MM.1S (cell line): ENCODE measurements around the gene TRABD2B.
A peak's percentile ranks its signal among the peaks of the same experiment; 100 is the strongest.

ENCODE experiments used
- DNase-seq: peaks from one replicate; pipeline ENCODE4 v3.0.0-alpha.2; 2015
- H2AFZ ChIP-seq: fragments of 300-600 bp; sonication (generic); 2 replicates; pipeline ENCODE4 v1.6.0; 2016; ENCODE audit warnings: antibody characterized with exemption, low read length
- H3F3A ChIP-seq: fragments of 300-600 bp; sonication (generic); 2 replicates; pipeline ENCODE4 v1.6.1; 2016; ENCODE audit warnings: mild to moderate bottlenecking, antibody characterized with exemption, low read length, moderate library complexity, mixed read lengths; ENCODE audit not compliant: insufficient read depth
- H3K27ac ChIP-seq: fragments of 300-600 bp; sonication (generic); 2 replicates; pipeline ENCODE4 v1.5.1; 2016; ENCODE audit warnings: mild to moderate bottlenecking, low read length
- H3K27me3 ChIP-seq: fragments of 300-600 bp; sonication (generic); replicated peaks from 2 replicates; pipeline ENCODE4 v1.6.0; 2016; ENCODE audit warnings: low read length; ENCODE audit not compliant: insufficient read depth
- H3K36me3 ChIP-seq: fragments of 300-600 bp; sonication (generic); replicated peaks from 2 replicates; pipeline ENCODE4 v1.6.1; 2016; ENCODE audit warnings: mild to moderate bottlenecking, low read length, mixed read lengths; ENCODE audit not compliant: insufficient read depth
- H3K4me1 ChIP-seq: fragments of 300-600 bp; sonication (generic); 2 replicates; pipeline ENCODE4 v1.6.1; 2016; ENCODE audit warnings: low read length, mixed read lengths
- H3K4me2 ChIP-seq: fragments of 300-600 bp; sonication (generic); 2 replicates; pipeline ENCODE4 v1.6.0; 2016; ENCODE audit warnings: low read depth, low read length
- H3K4me3 ChIP-seq: fragments of 300-600 bp; sonication (generic); 2 replicates; pipeline ENCODE4 v1.5.1; 2016; ENCODE audit warnings: low read length, mixed read lengths
- H3K79me2 ChIP-seq: fragments of 300-600 bp; sonication (generic); 2 replicates; pipeline ENCODE4 v1.6.1; 2016; ENCODE audit warnings: mixed run types, low read length, mixed read lengths
- H3K9ac ChIP-seq: fragments of 300-600 bp; sonication (generic); 2 replicates; pipeline ENCODE4 v1.6.1; 2016; ENCODE audit warnings: low read length, mixed read lengths
- H3K9me2 ChIP-seq: fragments of 300-600 bp; sonication (generic); replicated peaks from 2 replicates; pipeline ENCODE4 v1.6.1; 2016; ENCODE audit warnings: mild to moderate bottlenecking, low read length, mixed read lengths; ENCODE audit not compliant: insufficient read depth
- H3K9me3 ChIP-seq: fragments of 300-600 bp; sonication (generic); replicated peaks from 2 replicates; pipeline ENCODE4 v1.6.1; 2016; ENCODE audit warnings: mild to moderate bottlenecking, low read length, mixed read lengths; ENCODE audit not compliant: insufficient read depth
- H4K20me1 ChIP-seq: fragments of 300-600 bp; sonication (generic); 2 replicates; pipeline ENCODE4 v1.6.1; 2016; ENCODE audit warnings: mild to moderate bottlenecking, low read length, moderate library complexity, mixed read lengths; ENCODE audit not compliant: insufficient read depth
- EZH2 ChIP-seq: fragments of 300-600 bp; sonication (generic); optimal IDR thresholded peaks from 2 replicates; pipeline ENCODE3; 2017; ENCODE audit warnings: low read depth, mild to moderate bottlenecking, antibody characterized with exemption, low read length, mixed read lengths
- EZH2phosphoT487 ChIP-seq: fragments of 300-600 bp; sonication (generic); IDR thresholded peaks from 2 replicates; pipeline ENCODE4 v1.6.1; 2018; ENCODE audit warnings: antibody characterized with exemption, low read length
- TF ChIP-seq, protein P1 (sequence below): fragments of 300-600 bp; sonication (generic); IDR thresholded peaks from 2 replicates; pipeline ENCODE4 v1.5.1; 2016; ENCODE audit warnings: antibody characterized with exemption, low read length, mixed read lengths

Gene TRABD2B

DNA sequence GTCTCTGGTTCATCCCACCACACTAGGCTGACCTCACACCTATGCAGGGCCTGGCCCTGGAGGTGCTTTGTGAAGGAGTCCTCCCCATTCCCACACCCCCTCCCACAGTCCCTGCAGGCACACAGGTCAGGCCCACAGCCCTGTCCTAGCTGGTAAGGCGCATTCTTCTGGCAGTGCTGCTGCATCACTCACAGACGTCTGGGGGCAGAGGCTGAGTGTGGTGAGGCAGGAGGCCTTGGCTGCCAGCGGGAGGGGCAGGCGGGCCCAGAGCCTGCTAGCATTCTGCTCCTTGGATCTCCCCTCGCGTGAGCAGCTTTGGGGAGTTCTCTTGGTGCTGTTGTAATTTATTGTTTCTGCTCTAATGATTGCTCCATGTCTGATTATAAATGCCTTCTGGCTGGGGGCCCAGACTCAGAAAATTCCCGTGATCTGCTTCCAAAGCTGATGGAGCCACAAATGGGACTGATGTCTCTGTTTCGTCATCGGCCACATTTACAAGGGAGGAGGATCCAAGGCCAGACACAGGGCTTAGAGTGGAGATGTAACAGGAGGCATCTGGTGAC lies 62.9 kb downstream of the TRABD2B start:
- Histone ChIP-seq H3K9ac (no peak overlapping the region), H3K4me1 (no peaks in the 10 kb centered on the region), H3K27ac (no peak overlapping the region), H3K36me3 (no peaks in the 10 kb centered on the region), H3K9me3 (no peaks in the 10 kb centered on the region), H3K79me2 (no peaks in the 10 kb centered on the region), H2AFZ (no peak overlapping the region), H3K4me3 (no peak overlapping the region), H3K4me2 (no peak overlapping the region), H3K27me3 (no peaks in the 10 kb centered on the region), H4K20me1 (no peaks in the 10 kb centered on the region), H3F3A (no peaks in the 10 kb centered on the region), H3K9me2 (no peaks in the 10 kb centered on the region)
- no peak for DNase-seq
- no peak for TF ChIP-seq EZH2
- TF ChIP-seq EZH2phosphoT487: no peak
- TF ChIP-seq, protein P1, sequence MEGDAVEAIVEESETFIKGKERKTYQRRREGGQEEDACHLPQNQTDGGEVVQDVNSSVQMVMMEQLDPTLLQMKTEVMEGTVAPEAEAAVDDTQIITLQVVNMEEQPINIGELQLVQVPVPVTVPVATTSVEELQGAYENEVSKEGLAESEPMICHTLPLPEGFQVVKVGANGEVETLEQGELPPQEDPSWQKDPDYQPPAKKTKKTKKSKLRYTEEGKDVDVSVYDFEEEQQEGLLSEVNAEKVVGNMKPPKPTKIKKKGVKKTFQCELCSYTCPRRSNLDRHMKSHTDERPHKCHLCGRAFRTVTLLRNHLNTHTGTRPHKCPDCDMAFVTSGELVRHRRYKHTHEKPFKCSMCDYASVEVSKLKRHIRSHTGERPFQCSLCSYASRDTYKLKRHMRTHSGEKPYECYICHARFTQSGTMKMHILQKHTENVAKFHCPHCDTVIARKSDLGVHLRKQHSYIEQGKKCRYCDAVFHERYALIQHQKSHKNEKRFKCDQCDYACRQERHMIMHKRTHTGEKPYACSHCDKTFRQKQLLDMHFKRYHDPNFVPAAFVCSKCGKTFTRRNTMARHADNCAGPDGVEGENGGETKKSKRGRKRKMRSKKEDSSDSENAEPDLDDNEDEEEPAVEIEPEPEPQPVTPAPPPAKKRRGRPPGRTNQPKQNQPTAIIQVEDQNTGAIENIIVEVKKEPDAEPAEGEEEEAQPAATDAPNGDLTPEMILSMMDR: no peak

DNA sequence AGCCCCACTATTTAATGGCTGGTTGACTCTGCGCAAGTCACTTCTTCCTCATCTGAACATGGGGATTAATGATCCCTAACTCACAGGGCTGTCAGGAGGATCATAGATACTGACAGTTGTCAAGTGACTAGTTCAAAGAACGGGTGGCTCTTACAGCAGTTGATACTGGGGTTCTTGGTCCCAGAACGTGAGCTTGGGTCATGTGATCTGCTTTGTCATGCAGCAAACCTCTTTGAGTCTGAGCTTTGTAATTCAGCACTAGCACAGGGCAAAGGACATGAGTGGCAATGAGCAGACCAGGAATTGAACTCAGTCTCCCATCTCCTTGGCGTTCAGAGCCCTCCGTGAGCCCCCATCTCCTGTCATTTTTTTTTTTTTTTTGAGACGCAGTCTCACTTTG lies 64.4 kb downstream of the TRABD2B start:
- Histone ChIP-seq H3K27ac (no peak overlapping the region), H3K79me2 (no peaks in the 10 kb centered on the region), H3K9me2 (no peaks in the 10 kb centered on the region), H3K4me3 (no peak overlapping the region), H2AFZ (no peak overlapping the region), H3K36me3 (no peaks in the 10 kb centered on the region), H3K27me3 (no peaks in the 10 kb centered on the region), H3K4me1 (no peaks in the 10 kb centered on the region), H3K9me3 (no peaks in the 10 kb centered on the region), H4K20me1 (no peaks in the 10 kb centered on the region), H3F3A (no peaks in the 10 kb centered on the region), H3K4me2 (no peak overlapping the region), H3K9ac (no peak overlapping the region)
- DNase-seq: no peak
- TF ChIP-seq, protein P1: no peak
- TF ChIP-seq EZH2 (no peak), EZH2phosphoT487 (no peak)

DNA sequence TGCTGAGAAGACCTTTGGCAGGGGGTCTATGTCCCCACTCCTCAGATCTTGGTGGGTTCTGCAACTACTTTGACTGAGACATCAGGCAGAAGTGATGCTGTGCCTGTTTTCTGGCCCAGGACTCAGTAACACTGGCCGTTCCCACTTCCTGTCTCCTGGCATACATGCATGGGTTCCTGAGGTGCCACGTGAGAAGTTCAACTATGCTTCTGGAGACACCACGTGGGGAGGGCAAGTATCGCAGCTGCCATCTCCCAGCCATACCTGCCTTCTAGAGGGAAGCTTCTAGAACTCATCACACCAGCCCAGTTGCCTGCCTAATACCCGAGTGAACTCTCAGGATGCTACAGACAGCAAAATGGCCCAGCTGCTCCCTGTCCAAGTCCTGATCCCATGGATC lies 65.8 kb downstream of the TRABD2B start:
- no peak overlapping the region for H2AFZ ChIP-seq
- DNase-seq: peak; percentile 19
- H3K27me3 ChIP-seq: no peaks in the 10 kb centered on the region

More for the DNA sequence above, 65.8 kb downstream of the TRABD2B start:
- Histone ChIP-seq H3K9me3 (no peaks in the 10 kb centered on the region), H3K9me2 (no peaks in the 10 kb centered on the region), H3F3A (no peaks in the 10 kb centered on the region), H3K4me3 (no peak overlapping the region), H3K27ac (no peak overlapping the region), H3K9ac (no peak overlapping the region), H3K36me3 (no peaks in the 10 kb centered on the region), H3K4me1 (no peaks in the 10 kb centered on the region), H3K79me2 (no peaks in the 10 kb centered on the region), H3K4me2 (no peak overlapping the region), H4K20me1 (no peaks in the 10 kb centered on the region)
- TF ChIP-seq, protein P1: peak; percentile 21
- no peak for TF ChIP-seq EZH2phosphoT487
